ENCODE results near the gene ALKBH2.

- no peak for TF ChIP-seq EZH2 (IDR thresholded peaks at IDR 0.05; ENCODE audit: insufficient read depth, poor library complexity, severe bottlenecking)
- no peak for TF ChIP-seq EZH2phosphoT487 (IDR thresholded peaks at IDR 0.05; ENCODE audit: insufficient read depth, low read depth)
Observed at GRCh38 chr12:109139360-109139759, 46.1 kb upstream of the ALKBH2 start.
